Mesendoderm (in vitro differentiated cells): ENCODE data around the gene PDE1A.
A peak's percentile ranks its signal among the peaks of the same experiment; 100 is the strongest.

ENCODE experiments used
- DNase-seq: peaks from one replicate; pipeline ENCODE4 v3.0.0; 2013
- H2AK5ac ChIP-seq: 2 replicates; pipeline ENCODE4 v1.6.1; 2013; ENCODE audit warnings: low read length, inconsistent platforms
- H2BK120ac ChIP-seq: 2 replicates; pipeline ENCODE4 v1.6.1; 2013; ENCODE audit warnings: low read depth, mild to moderate bottlenecking, low read length, moderate library complexity, mixed read lengths
- H2BK15ac ChIP-seq: replicated peaks from 2 replicates; pipeline ENCODE4 v1.6.1; 2013; ENCODE audit warnings: low read depth, mild to moderate bottlenecking, moderate library complexity
- H2BK5ac ChIP-seq: 2 replicates; pipeline ENCODE4 v1.6.1; 2013; ENCODE audit warnings: low read length, inconsistent platforms
- H3K18ac ChIP-seq: 2 replicates; pipeline ENCODE4 v1.6.1; 2013; ENCODE audit warnings: mild to moderate bottlenecking, low read length, mixed read lengths
- H3K23ac ChIP-seq: one replicate; pipeline ENCODE4 v1.6.1; 2013; ENCODE audit warnings: low read length
- H3K27ac ChIP-seq: 2 replicates; pipeline ENCODE4 v1.5.1; 2013; ENCODE audit warnings: low read depth, mild to moderate bottlenecking, inconsistent platforms, low read length, moderate library complexity
- H3K27me3 ChIP-seq: 2 replicates; pipeline ENCODE4 v1.6.1; 2013; ENCODE audit warnings: low read length, control low read depth, mild to moderate bottlenecking, inconsistent platforms; ENCODE audit not compliant: insufficient read depth, poor library complexity
- H3K36me3 ChIP-seq: 2 replicates; pipeline ENCODE4 v1.6.1; 2013; ENCODE audit warnings: low read length, inconsistent platforms; ENCODE audit not compliant: control insufficient read depth, insufficient read depth
- H3K4ac ChIP-seq: one replicate; pipeline ENCODE4 v1.6.1; 2013; ENCODE audit warnings: low read depth, mild to moderate bottlenecking, low read length, moderate library complexity
- H3K4me1 ChIP-seq: 2 replicates; pipeline ENCODE4 v1.6.1; 2013; ENCODE audit warnings: low read depth, low read length, inconsistent platforms; ENCODE audit not compliant: control insufficient read depth
- H3K4me2 ChIP-seq: 2 replicates; pipeline ENCODE4 v1.6.1; 2013; ENCODE audit warnings: low read length
- H3K4me3 ChIP-seq: 2 replicates; pipeline ENCODE4 v1.5.1; 2013; ENCODE audit warnings: mild to moderate bottlenecking, low read length
- H3K56ac ChIP-seq: one replicate; pipeline ENCODE4 v1.6.1; 2013; ENCODE audit warnings: low read length
- H3K79me1 ChIP-seq: 2 replicates; pipeline ENCODE4 v1.6.1; 2013; ENCODE audit warnings: low read length, inconsistent platforms
- H3K79me2 ChIP-seq: 2 replicates; pipeline ENCODE4 v1.6.1; 2013; ENCODE audit warnings: mild to moderate bottlenecking, low read length; ENCODE audit not compliant: control insufficient read depth, insufficient read depth
- H3K9ac ChIP-seq: 2 replicates; pipeline ENCODE4 v1.6.1; 2013; ENCODE audit warnings: low read length, inconsistent platforms
- H4K5ac ChIP-seq: one replicate; pipeline ENCODE4 v1.6.1; 2013; ENCODE audit warnings: low read length
- H4K8ac ChIP-seq: one replicate; pipeline ENCODE4 v1.6.1; 2013; ENCODE audit warnings: low read depth, mild to moderate bottlenecking, control low read depth, low read length, moderate library complexity
- WGBS: extraction: QIAGEN DNeasy Blood & Tissue Kit; methylation state at CpG from one replicate; pipeline ENCODE4 v1.1.7; 2013; ENCODE audit warnings: low lambda C conversion rate, missing lambda C conversion rate; ENCODE audit not compliant: insufficient coverage; ENCODE audit errors: extremely low coverage; 5-methylcytosine and 5-hydroxymethylcytosine counted together

Gene PDE1A

DNA sequence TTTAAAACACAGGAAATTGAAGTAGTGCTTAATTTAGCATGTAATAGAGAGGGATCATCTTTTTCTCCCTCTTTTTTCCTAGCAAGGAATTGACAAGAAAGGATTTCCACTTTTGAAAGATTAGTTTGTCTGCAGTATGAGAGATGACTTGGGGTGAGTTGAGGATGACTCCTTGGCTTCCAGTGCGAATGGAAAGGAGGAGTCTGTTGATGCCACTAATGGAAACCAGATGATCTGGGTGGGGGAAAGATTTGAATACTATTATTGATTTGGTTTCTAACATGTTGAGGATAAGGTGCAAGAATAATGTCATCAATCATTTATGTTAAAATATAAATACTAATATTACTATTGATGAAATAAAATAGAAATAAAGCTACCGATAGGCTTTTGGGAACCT, 235.8 kb downstream of the PDE1A start:
- no peak overlapping the region for H4K8ac ChIP-seq
- H3K18ac ChIP-seq, result no peak overlapping the region
- no peak overlapping the region for H3K4me2 ChIP-seq
- no peak overlapping the region for H2BK120ac ChIP-seq
- H3K36me3 ChIP-seq, result no peaks in the 10 kb centered on the region
- no peak overlapping the region for H3K23ac ChIP-seq
- no peak overlapping the region for H3K4ac ChIP-seq
- no CpG with 5 or more reads among the region's 2 CpGs for WGBS
- H3K79me1 ChIP-seq, result no peaks in the 10 kb centered on the region
- H3K79me2 ChIP-seq, result no peaks in the 10 kb centered on the region
- no peak overlapping the region for H3K4me3 ChIP-seq
- no peak overlapping the region for H3K56ac ChIP-seq
- H4K5ac ChIP-seq, result no peak overlapping the region
- H2BK5ac ChIP-seq, result no peak overlapping the region
- DNase-seq, result no peak
- no peak overlapping the region for H2BK15ac ChIP-seq
- H3K27ac ChIP-seq, result no peak overlapping the region
- H2AK5ac ChIP-seq, result no peak overlapping the region
- H3K9ac ChIP-seq, result no peak overlapping the region
- no peaks in the 10 kb centered on the region for H3K4me1 ChIP-seq
- no peaks in the 10 kb centered on the region for H3K27me3 ChIP-seq

DNA sequence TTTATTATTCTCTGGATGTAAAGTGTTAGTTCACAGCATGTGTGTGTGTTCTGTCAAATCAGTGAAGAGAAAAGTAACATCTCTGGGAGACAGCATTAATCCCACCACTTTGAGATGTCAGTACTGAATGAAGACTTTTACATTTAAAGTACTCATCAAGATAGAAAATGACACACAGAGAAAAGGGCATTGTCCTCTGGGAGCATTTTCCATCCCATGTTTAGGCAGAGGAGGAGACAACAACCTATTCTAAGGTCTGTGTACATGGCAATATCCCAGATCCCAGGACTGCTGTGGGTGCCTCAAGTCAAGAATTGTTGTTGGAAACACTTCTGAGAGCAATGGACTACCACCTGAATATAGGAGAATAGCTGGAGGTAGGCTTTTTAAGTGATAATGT, 239.7 kb downstream of the PDE1A start:
- H3K18ac ChIP-seq, result no peak overlapping the region
- H3K27ac ChIP-seq, result no peak overlapping the region
- no peak overlapping the region for H2BK5ac ChIP-seq

DNA sequence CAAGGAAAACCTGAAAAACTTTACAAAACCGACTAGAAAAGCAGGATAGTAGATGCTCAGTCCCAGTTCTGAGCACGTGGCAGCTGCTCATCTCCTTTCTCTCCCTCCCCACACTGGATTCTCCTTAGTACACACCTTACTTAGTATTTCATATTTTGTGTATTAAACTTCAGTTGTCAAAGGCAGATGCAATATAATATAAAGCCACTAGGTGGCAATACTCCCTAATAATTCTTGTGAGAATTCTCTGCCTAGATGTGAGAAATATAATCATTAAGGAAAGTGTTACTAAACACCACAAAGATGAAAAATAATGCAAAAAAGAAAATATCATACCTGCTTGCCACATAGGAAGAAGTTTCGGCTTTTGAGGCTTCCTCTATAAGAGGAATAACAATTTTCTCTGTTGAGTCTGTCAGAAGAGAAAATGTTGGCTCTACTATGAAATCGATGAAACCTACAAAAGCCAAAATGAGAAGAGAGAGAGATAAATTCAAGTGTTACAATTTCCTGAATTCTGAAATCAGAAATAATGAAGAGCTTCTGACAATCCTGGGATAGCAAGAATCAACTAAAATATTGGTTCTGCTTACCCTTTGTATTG, 240.6 kb downstream of the PDE1A start:
- no peak overlapping the region for H2BK5ac ChIP-seq
- H3K36me3 ChIP-seq, result no peaks in the 10 kb centered on the region
- H3K4me2 ChIP-seq, result no peak overlapping the region
- no peak overlapping the region for H4K5ac ChIP-seq
- H3K9ac ChIP-seq, result no peak overlapping the region
- no peak overlapping the region for H4K8ac ChIP-seq
- H3K4me3 ChIP-seq, result no peak overlapping the region
- H2BK15ac ChIP-seq, result no peak overlapping the region
- H3K18ac ChIP-seq, result no peak overlapping the region
- H3K4ac ChIP-seq, result no peak overlapping the region
- no peaks in the 10 kb centered on the region for H3K79me1 ChIP-seq
- no peak overlapping the region for H3K23ac ChIP-seq
- no peak overlapping the region for H3K27ac ChIP-seq
- H2AK5ac ChIP-seq, result no peak overlapping the region
- H3K4me1 ChIP-seq, result no peaks in the 10 kb centered on the region
- DNase-seq, result peak; percentile 21
- H3K56ac ChIP-seq, result no peak overlapping the region
- no peaks in the 10 kb centered on the region for H3K27me3 ChIP-seq
- no CpG with 5 or more reads among the region's 4 CpGs for WGBS
- H3K79me2 ChIP-seq, result no peaks in the 10 kb centered on the region
- H2BK120ac ChIP-seq, result no peak overlapping the region

More for the DNA sequence above, 239.7 kb downstream of the PDE1A start:
- no peaks in the 10 kb centered on the region for H3K4me1 ChIP-seq
- no peak overlapping the region for H3K56ac ChIP-seq
- no peak overlapping the region for H4K5ac ChIP-seq
- H3K27me3 ChIP-seq, result no peaks in the 10 kb centered on the region
- no peaks in the 10 kb centered on the region for H3K36me3 ChIP-seq
- no peak overlapping the region for H4K8ac ChIP-seq
- H3K79me2 ChIP-seq, result no peaks in the 10 kb centered on the region
- H2BK15ac ChIP-seq, result no peak overlapping the region
- no peak overlapping the region for H3K4me2 ChIP-seq
- H2BK120ac ChIP-seq, result no peak overlapping the region
- no peak overlapping the region for H2AK5ac ChIP-seq
- H3K4me3 ChIP-seq, result no peak overlapping the region
- no peak overlapping the region for H3K9ac ChIP-seq
- DNase-seq, result no peak
- H3K23ac ChIP-seq, result no peak overlapping the region
- no peak overlapping the region for H3K4ac ChIP-seq
- H3K79me1 ChIP-seq, result no peaks in the 10 kb centered on the region

DNA sequence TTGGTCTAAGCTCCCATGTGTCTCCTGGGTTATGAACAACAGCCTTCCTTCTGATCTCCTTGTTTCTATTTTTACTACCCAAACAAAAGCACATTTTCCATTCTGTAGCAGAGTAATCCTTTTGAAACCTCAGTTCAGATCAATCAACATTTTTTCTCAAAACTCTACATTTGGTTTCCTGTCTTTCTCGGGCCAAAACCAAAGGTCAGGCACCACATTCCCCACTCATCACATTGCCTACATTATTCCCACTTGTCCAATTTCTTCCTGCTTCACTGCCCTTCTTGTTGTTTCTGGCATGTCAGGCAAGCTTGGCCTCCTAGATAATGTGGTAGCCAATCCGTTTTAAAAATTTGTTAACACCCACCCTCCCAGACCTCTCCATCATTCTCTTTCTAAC, 244.4 kb downstream of the PDE1A start:
- Histone ChIP-seq H2BK120ac (no peak overlapping the region), H3K79me1 (no peaks in the 10 kb centered on the region), H3K27me3 (no peaks in the 10 kb centered on the region), H3K79me2 (no peaks in the 10 kb centered on the region), H2BK5ac (no peak overlapping the region), H3K27ac (no peak overlapping the region), H2AK5ac (no peak overlapping the region), H3K4ac (no peak overlapping the region), H3K23ac (no peak overlapping the region), H4K8ac (no peak overlapping the region), H3K4me2 (no peak overlapping the region), H3K36me3 (no peaks in the 10 kb centered on the region), H3K4me3 (no peak overlapping the region), H2BK15ac (no peak overlapping the region), H4K5ac (no peak overlapping the region), H3K18ac (no peak overlapping the region), H3K4me1 (no peaks in the 10 kb centered on the region), H3K9ac (no peak overlapping the region), H3K56ac (no peak overlapping the region)
- no peak for DNase-seq
- no CpG with 5 or more reads among the region's 2 CpGs for WGBS

DNA sequence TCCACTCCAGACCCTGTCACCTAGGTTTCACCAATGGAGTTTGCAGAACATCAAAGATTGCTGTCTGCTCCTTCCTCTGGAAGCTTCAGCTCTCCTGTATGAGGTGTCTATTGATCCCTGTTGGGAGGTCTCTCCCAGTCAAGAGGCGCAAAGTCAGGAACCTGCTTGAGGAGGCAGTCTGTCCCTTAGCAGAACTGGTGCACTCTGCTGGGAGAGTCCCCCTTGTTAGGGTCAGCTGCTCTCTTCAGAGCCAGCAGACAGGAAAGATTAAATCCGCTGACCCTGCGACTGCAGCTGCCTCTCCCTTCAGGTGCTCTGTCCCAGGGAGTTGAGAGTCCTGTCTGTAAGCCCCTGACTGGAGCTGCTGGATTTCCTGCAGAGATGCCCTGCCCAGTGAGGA, 245.5 kb downstream of the PDE1A start:
- Histone ChIP-seq H3K4me1 (no peaks in the 10 kb centered on the region), H3K4me3 (no peak overlapping the region), H3K18ac (no peak overlapping the region), H3K36me3 (no peaks in the 10 kb centered on the region), H3K23ac (no peak overlapping the region), H2BK5ac (no peak overlapping the region), H4K8ac (no peak overlapping the region), H3K4me2 (no peak overlapping the region), H3K27me3 (no peaks in the 10 kb centered on the region), H3K9ac (no peak overlapping the region), H4K5ac (no peak overlapping the region), H2AK5ac (no peak overlapping the region), H3K56ac (no peak overlapping the region), H3K4ac (no peak overlapping the region), H3K27ac (no peak overlapping the region), H3K79me1 (no peaks in the 10 kb centered on the region), H3K79me2 (no peaks in the 10 kb centered on the region), H2BK15ac (no peak overlapping the region), H2BK120ac (no peak overlapping the region)
- DNase-seq, result no peak
- no CpG with 5 or more reads among the region's 3 CpGs for WGBS

DNA sequence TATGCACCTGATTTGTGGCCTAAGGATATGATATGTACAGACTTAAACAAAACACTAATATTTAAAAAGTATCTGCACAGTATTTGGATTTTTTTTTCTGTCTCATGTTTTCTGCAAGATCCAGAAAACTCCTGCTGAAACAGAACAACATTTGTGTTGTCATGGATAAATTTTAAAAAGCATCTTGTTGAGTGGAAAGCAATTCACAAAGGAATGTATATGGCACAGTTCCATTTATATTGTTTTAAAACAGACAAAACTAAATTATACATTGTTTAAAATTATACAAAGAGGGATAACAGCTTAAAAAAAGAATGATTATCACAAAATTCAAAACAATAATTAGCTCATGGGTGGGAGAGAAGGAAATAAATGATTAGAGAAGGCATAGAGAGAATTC, 247.7 kb downstream of the PDE1A start:
- Histone ChIP-seq H2AK5ac (no peak overlapping the region), H3K4me3 (no peak overlapping the region), H2BK120ac (no peak overlapping the region), H3K9ac (no peak overlapping the region), H3K56ac (no peak overlapping the region), H3K27me3 (no peaks in the 10 kb centered on the region), H3K4me2 (no peak overlapping the region), H2BK15ac (no peak overlapping the region), H3K4ac (no peak overlapping the region), H3K4me1 (no peaks in the 10 kb centered on the region), H3K79me1 (no peaks in the 10 kb centered on the region), H2BK5ac (no peak overlapping the region), H3K79me2 (no peaks in the 10 kb centered on the region), H3K18ac (no peak overlapping the region), H4K8ac (no peak overlapping the region), H3K36me3 (no peaks in the 10 kb centered on the region), H3K27ac (no peak overlapping the region), H4K5ac (no peak overlapping the region), H3K23ac (no peak overlapping the region)
- DNase-seq, result no peak
